Liver (tissue), 9 donors: ENCODE results near the gene ZDHHC21. TPM values are rescaled to one million over a fixed set of nuclear protein-coding genes. Genes with fewer than 3 reads are reported as not detected.

Experiments
- DNase-seq: peaks from one replicate; pipeline ENCODE4 v3.0.0-alpha.2; 2017; ENCODE audit warnings: low spot score
- H3K27ac ChIP-seq, 2 donors: one replicate each; pipeline ENCODE4 v1.7.0; 2013; ENCODE audit warnings: inconsistent platforms in 2 of 2, low read length in 2 of 2, control low read depth in 1 of 2, low read depth in 1 of 2, mild to moderate bottlenecking in 1 of 2
- H3K27me3 ChIP-seq, 4 donors: one replicate each; pipeline versions ENCODE4 v1.6.1 to v1.7.0; 2013; ENCODE audit warnings: low read length in 3 of 4, inconsistent platforms in 1 of 4, mild to moderate bottlenecking in 1 of 4, moderate library complexity in 1 of 4; ENCODE audit not compliant: control insufficient read depth in 4 of 4, insufficient read depth in 4 of 4
- H3K36me3 ChIP-seq, 4 donors: one replicate each; pipeline versions ENCODE4 v1.6.1 to v1.7.0; 2013; ENCODE audit warnings: low read length in 3 of 4, mild to moderate bottlenecking in 3 of 4, low read depth in 1 of 4, moderate library complexity in 1 of 4; ENCODE audit not compliant: control insufficient read depth in 4 of 4, insufficient read depth in 3 of 4
- H3K4me1 ChIP-seq, 4 donors: one replicate each; pipeline versions ENCODE4 v1.6.1 to v1.7.0; 2013; ENCODE audit warnings: low read length in 3 of 4, mild to moderate bottlenecking in 3 of 4, moderate library complexity in 1 of 4; ENCODE audit not compliant: control insufficient read depth in 4 of 4, insufficient read depth in 4 of 4
- H3K4me3 ChIP-seq, 3 donors: one replicate each; pipeline versions ENCODE4 v1.6.1 to v1.7.0; 2013; ENCODE audit warnings: low read length in 3 of 3, control low read depth in 1 of 3, low read depth in 1 of 3, mild to moderate bottlenecking in 1 of 3
- H3K9ac ChIP-seq, 2 donors: one replicate each; pipeline ENCODE4 v1.7.0; 2013; ENCODE audit warnings: low read length in 2 of 2, mild to moderate bottlenecking in 2 of 2, moderate library complexity in 2 of 2, control low read depth in 1 of 2, low read depth in 1 of 2
- H3K9me3 ChIP-seq, 4 donors: one replicate each; pipeline versions ENCODE4 v1.6.1 to v1.7.0; 2013; ENCODE audit warnings: low read length in 3 of 4; ENCODE audit not compliant: control insufficient read depth in 4 of 4
- JUND ChIP-seq, 2 donors: IDR thresholded peaks; 2 replicates each; pipeline ENCODE4 v1.6.1; 2016; ENCODE audit warnings: antibody characterized with exemption in 2 of 2
- RAD21 ChIP-seq, 2 donors: IDR thresholded peaks; 2 replicates each; pipeline ENCODE4 v1.6.1; 2016; ENCODE audit warnings: antibody characterized with exemption in 2 of 2, mild to moderate bottlenecking in 2 of 2
- WGBS: extraction: QIAGEN DNeasy Blood & Tissue Kit; methylation state at CpG from one replicate; pipeline ENCODE4 v1.1.7; 2013; 5-methylcytosine and 5-hydroxymethylcytosine counted together
- polyA plus RNA-seq, 2 donors: library from polyadenylated mRNA; stranded (reverse) in 1 of 2; unstranded in 1 of 2; fragments of 200-250 nt in 1 of 2; fragments of >200 nt in 1 of 2; fragmentation: Nextera tagmentation in 1 of 2; extraction: Ambion mirVana in 1 of 2; gene quantifications; one replicate each; pipeline versions ENCODE4 v1.2.1 to v1.2.3, GENCODE V29; 2013 to 2015
- total RNA-seq, 2 donors: library from RNA; depleted of rRNA; stranded (reverse); fragments of >200 nt; gene quantifications; one replicate each; pipeline ENCODE4 v1.2.3, GENCODE V29; 2014
- TF ChIP-seq, protein P1 (sequence below): IDR thresholded peaks from 2 replicates; pipeline ENCODE4 v1.6.1; 2016; ENCODE audit warnings: antibody characterized with exemption
- donor health status: healthy.
- donor health status: healthy.
- donor health status: healthy.
- donor health status: healthy.
- donor health status: healthy.

The ZDHHC21 gene
- total and polyA plus RNA-seq, 4 donors, result 1.3 to 6.0 (median 2.7) TPM

DNA sequence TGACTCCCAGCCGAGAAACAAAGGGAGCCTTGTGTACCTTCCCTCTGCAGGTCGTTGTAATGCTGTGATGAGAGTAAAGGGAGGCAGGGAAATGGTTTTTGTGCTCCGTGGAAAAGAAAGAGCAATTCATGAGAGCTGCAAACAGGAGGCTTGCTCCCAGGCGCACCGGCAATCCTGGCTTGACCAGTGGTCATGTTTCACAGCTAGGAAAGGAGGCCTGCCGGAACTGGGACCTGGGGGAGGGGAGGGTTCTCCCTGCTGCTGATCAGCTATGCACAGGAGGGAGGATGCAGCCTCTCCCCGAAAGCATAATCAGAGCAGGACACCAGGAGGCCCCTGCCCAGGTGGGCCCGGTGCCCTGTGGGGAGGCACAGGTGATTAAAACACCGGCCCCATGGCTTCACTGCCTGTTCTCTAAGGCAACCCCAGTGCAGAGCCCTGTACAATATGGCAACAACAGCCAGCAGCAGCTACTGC, 131.3 kb downstream of the ZDHHC21 start:
- Histone ChIP-seq H3K27me3 (no peaks in the 10 kb centered on the region), H3K4me1 (no peaks in the 10 kb centered on the region), H3K36me3 (no peaks in the 10 kb centered on the region), H3K27ac (no peak overlapping the region), H3K4me3 (no peak overlapping the region), H3K9ac (no peak overlapping the region), H3K9me3 (no peaks in the 10 kb centered on the region)
- TF ChIP-seq, protein P1, sequence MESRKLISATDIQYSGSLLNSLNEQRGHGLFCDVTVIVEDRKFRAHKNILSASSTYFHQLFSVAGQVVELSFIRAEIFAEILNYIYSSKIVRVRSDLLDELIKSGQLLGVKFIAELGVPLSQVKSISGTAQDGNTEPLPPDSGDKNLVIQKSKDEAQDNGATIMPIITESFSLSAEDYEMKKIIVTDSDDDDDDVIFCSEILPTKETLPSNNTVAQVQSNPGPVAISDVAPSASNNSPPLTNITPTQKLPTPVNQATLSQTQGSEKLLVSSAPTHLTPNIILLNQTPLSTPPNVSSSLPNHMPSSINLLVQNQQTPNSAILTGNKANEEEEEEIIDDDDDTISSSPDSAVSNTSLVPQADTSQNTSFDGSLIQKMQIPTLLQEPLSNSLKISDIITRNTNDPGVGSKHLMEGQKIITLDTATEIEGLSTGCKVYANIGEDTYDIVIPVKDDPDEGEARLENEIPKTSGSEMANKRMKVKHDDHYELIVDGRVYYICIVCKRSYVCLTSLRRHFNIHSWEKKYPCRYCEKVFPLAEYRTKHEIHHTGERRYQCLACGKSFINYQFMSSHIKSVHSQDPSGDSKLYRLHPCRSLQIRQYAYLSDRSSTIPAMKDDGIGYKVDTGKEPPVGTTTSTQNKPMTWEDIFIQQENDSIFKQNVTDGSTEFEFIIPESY, result no peak
- TF ChIP-seq RAD21 (IDR thresholded peaks at IDR 0.05), result no peak
- TF ChIP-seq JUND (IDR thresholded peaks at IDR 0.05), result no peak
- DNase-seq, result no peak
- WGBS, result 37% methylated on average over 9 of the region's 9 CpGs

Other genes with a start within 250 kb of the ZDHHC21 start
- gene CER1, start 29.3 kb upstream of the ZDHHC21 start, total RNA-seq, result not detected
- gene CER1, start 29.3 kb upstream of the ZDHHC21 start, polyA plus RNA-seq, result not detected
- 1 to 10 TPM; 1.4 to 4.7 TPM for gene FREM1, start 217.0 kb upstream of the ZDHHC21 start, total RNA-seq
- gene FREM1, start 217.0 kb upstream of the ZDHHC21 start, polyA plus RNA-seq, result under 1 TPM; 0.39 to 0.81 TPM